Endothelial cell of umbilical vein (primary cell): ENCODE results near the gene FLVCR2. TPM values are rescaled to one million over a fixed set of nuclear protein-coding genes. Genes with fewer than 3 reads are reported as not detected.

Experiments
- BruUV-seq: library from RNA; stranded (reverse); fragments of 400-500 nt; replicated peaks from 2 replicates; lab custom pipeline; 2021; lab: Mats Ljungman, UMichigan
- CTCF ChIA-PET: fragments of 300-600, 350-600 bp; sonication (Branson Sonifier 250); formaldehyde crosslinking; loops from one replicate; lab custom pipeline; 2021; ENCODE audit warnings: antibody characterized with exemption, inconsistent platforms; lab: Charles Lee
- POLR2A ChIA-PET: fragments of 300-600, 350-600 bp; sonication (Branson Sonifier 250); formaldehyde crosslinking; loops from one replicate; lab custom pipeline; 2021; ENCODE audit warnings: antibody characterized with exemption, inconsistent platforms; lab: Charles Lee
- DNase-seq: peaks from one replicate; pipeline ENCODE4 v3.0.0-alpha.2; 2011; ENCODE audit warnings: low read depth, low spot score
- FAIRE-seq: peaks from 2 replicates; lab custom pipeline; 2011; peaks lifted over from hg19 to GRCh38; lab: Jason Lieb, UNC
- H2AFZ ChIP-seq: 2 replicates; pipeline ENCODE4 v1.6.0; 2012; ENCODE audit warnings: low read depth, low read length, control low read depth, inconsistent platforms
- H3K27ac ChIP-seq: 2 replicates; pipeline ENCODE4 v1.5.1; 2011; ENCODE audit warnings: low read depth, mild to moderate bottlenecking, control low read depth, low read length, moderate library complexity; ENCODE audit not compliant: insufficient read depth
- H3K27me3 ChIP-seq, 2 experiments: 2 replicates each; pipeline versions ENCODE4 v1.6.0 to v1.6.1; 2011; ENCODE audit warnings: low read length in 2 of 2, mixed read lengths in 1 of 2; ENCODE audit not compliant: control insufficient read depth in 2 of 2, insufficient read depth in 2 of 2
- H3K36me3 ChIP-seq, 2 experiments: 2 replicates in 1 of 2; 3 replicates in 1 of 2; pipeline ENCODE4 v1.5.1; 2011; ENCODE audit warnings: low read length in 2 of 2, mild to moderate bottlenecking in 1 of 2, moderate library complexity in 1 of 2; ENCODE audit not compliant: control insufficient read depth in 2 of 2, insufficient read depth in 2 of 2; ENCODE audit errors: extremely low read depth in 1 of 2
- H3K4me1 ChIP-seq: 3 replicates; pipeline ENCODE4 v1.5.1; 2011; ENCODE audit warnings: mild to moderate bottlenecking, low read length; ENCODE audit not compliant: control insufficient read depth, insufficient read depth; ENCODE audit errors: extremely low read depth
- H3K4me2 ChIP-seq: 2 replicates; pipeline ENCODE4 v1.6.1; 2011; ENCODE audit warnings: low read length, control low read depth, mixed read lengths; ENCODE audit not compliant: insufficient read depth
- H3K4me3 ChIP-seq, 3 experiments: fragments of 200-600 bp in 1 of 3; sonication (generic), shearing (Covaris generic) in 1 of 3; replicated peaks in 1 of 3; 2 replicates each; pipeline ENCODE4 v1.5.1; 2011 to 2016; ENCODE audit warnings: control low read depth in 3 of 3, low read length in 3 of 3, mild to moderate bottlenecking in 2 of 3, inconsistent platforms in 1 of 3, low read depth in 1 of 3, moderate library complexity in 1 of 3; ENCODE audit not compliant: insufficient read depth in 1 of 3
- H3K79me2 ChIP-seq: 2 replicates; pipeline ENCODE4 v1.6.0; 2012; ENCODE audit warnings: low read length, inconsistent platforms; ENCODE audit not compliant: control insufficient read depth, insufficient read depth
- H3K9ac ChIP-seq: replicated peaks from 2 replicates; pipeline ENCODE3; 2011; ENCODE audit warnings: low read length, control low read depth; ENCODE audit not compliant: insufficient read depth; ENCODE audit errors: extremely low read depth
- H3K9me1 ChIP-seq: replicated peaks from 3 replicates; pipeline ENCODE4 v1.6.0; 2011; ENCODE audit warnings: mild to moderate bottlenecking, low read length; ENCODE audit not compliant: control insufficient read depth, insufficient read depth; ENCODE audit errors: extremely low read depth
- H3K9me3 ChIP-seq: replicated peaks from 2 replicates; pipeline ENCODE4 v1.5.1; 2012; ENCODE audit warnings: low read length, inconsistent platforms; ENCODE audit not compliant: control insufficient read depth, insufficient read depth
- H4K20me1 ChIP-seq: replicated peaks from 2 replicates; pipeline ENCODE3; 2011; ENCODE audit warnings: mild to moderate bottlenecking, low read length; ENCODE audit not compliant: control insufficient read depth, insufficient read depth; ENCODE audit errors: extremely low read depth
- CTCF ChIP-seq, 2 donors: IDR thresholded peaks; 1 replicate in 1 of 2; 2 replicates in 1 of 2; pipeline ENCODE4 v1.5.1; 2011; ENCODE audit warnings: low read length in 2 of 2, mild to moderate bottlenecking in 2 of 2, moderate library complexity in 2 of 2, control low read depth in 1 of 2, inconsistent platforms in 1 of 2, low read depth in 1 of 2; ENCODE audit not compliant: insufficient read depth in 1 of 2; ENCODE audit errors: extremely low read depth in 1 of 2
- EZH2 ChIP-seq: IDR thresholded peaks from 2 replicates; pipeline ENCODE4 v1.6.1; 2012; ENCODE audit warnings: borderline replicate concordance, low read depth, mild to moderate bottlenecking, moderate library complexity, low read length, inconsistent platforms; ENCODE audit not compliant: severe bottlenecking
- FOS ChIP-seq: IDR thresholded peaks from 2 replicates; pipeline ENCODE4 v1.6.1; 2011; ENCODE audit warnings: mild to moderate bottlenecking, low read length, moderate library complexity, borderline replicate concordance; ENCODE audit not compliant: insufficient read depth
- JUN ChIP-seq: IDR thresholded peaks from 2 replicates; pipeline ENCODE4 v1.6.1; 2011; ENCODE audit warnings: borderline replicate concordance, low read depth; ENCODE audit not compliant: insufficient read length, insufficient read depth
- MAX ChIP-seq: IDR thresholded peaks from 2 replicates; pipeline ENCODE4 v1.6.1; 2011; ENCODE audit not compliant: insufficient read depth, insufficient read length
- MYC ChIP-seq: IDR thresholded peaks from one replicate; pipeline ENCODE4 v1.6.1; 2011; ENCODE audit warnings: mild to moderate bottlenecking, low read depth, low read length
- POLR2AphosphoS5 ChIP-seq: IDR thresholded peaks from 2 replicates; pipeline ENCODE4 v1.6.1; 2012; ENCODE audit warnings: low read depth, mild to moderate bottlenecking, control low read depth, low read length, moderate library complexity; ENCODE audit not compliant: insufficient read depth
- dilution Hi-C: fragments of 300-500 bp; cut with MboI; formaldehyde crosslinking; loops from one replicate; pipeline ENCODE4 v1.15.0; 2019; ENCODE audit warnings: low sequenced_read_pairs; ENCODE audit not compliant: extremely low pct_ligation_motif_present
- intact Hi-C: fragments of 100-400 bp; cut with micrococcal nuclease; formaldehyde crosslinking; loops from one replicate; pipeline ENCODE4 v1.10.0; 2022
- polyA plus RNA-seq, 4 experiments: library from polyadenylated mRNA; depleted of rRNA in 3 of 4; stranded (reverse) in 3 of 4; unstranded in 1 of 4; fragments of >200 nt; gene quantifications; 2 replicates each; pipeline versions ENCODE4 v1.2.1 to v1.2.3, GENCODE V29; 2011 to 2012; ENCODE audit warnings: missing spikeins in 1 of 4
- total RNA-seq: library from RNA; stranded (reverse); gene quantifications from 2 replicates; pipeline ENCODE4 v1.2.3, GENCODE V29; 2021

FLVCR2 gene
- total and polyA plus RNA-seq, 2 donors (not counting 3 experiments of a cell fraction or from before 2014, with no cell fraction given), result 1.4 to 4.9 TPM

GRCh38 chr14:75589931-75590330 lies 11.5 kb downstream of the FLVCR2 start:
- Histone ChIP-seq H3K9ac (no peak overlapping the region), H3K36me3 (no peaks in the 10 kb centered on the region), H3K9me1 (no peaks in the 10 kb centered on the region), H3K4me3 (no peak overlapping the region), H3K9me3 (no peaks in the 10 kb centered on the region), H3K27ac (no peak overlapping the region), H3K4me2 (no peak overlapping the region), H4K20me1 (no peaks in the 10 kb centered on the region), H3K4me1 (no peaks in the 10 kb centered on the region), H3K27me3 (peaks cover 6 to 12% of the 10 kb centered on the region in 2 experiments), H2AFZ (no peak overlapping the region), H3K79me2 (no peaks in the 10 kb centered on the region)
- TF ChIP-seq EZH2 (no peak), MYC (no peak), MAX (no peak), FOS (no peak)
- no peak for DNase-seq
- FAIRE-seq, result no peak
- ChIA-PET CTCF (interaction anchor here (0.9 to 1.6 kb wide), 2 partner anchors 64 to 101 kb away, joined by 4 to 6 read pairs; no protein-coding TSS in a partner anchor), POLR2A (no interaction called here)
- no TSS peak for BruUV-seq
- intact Hi-C loops, result no loop called here
- dilution Hi-C loops, result no loop called here

GRCh38 chr14:75591331-75591946 lies 13.0 kb downstream of the FLVCR2 start:
- DNase-seq (no peak), FAIRE-seq (no peak)
- H3K9me3 ChIP-seq, result no peaks in the 10 kb centered on the region
- POLR2A ChIA-PET, result no interaction called here
- no peaks in the 10 kb centered on the region for H3K4me1 ChIP-seq
- no peaks in the 10 kb centered on the region for H3K36me3 ChIP-seq
- H3K27me3 ChIP-seq, result peaks cover 8 to 9% of the 10 kb centered on the region in 2 experiments
- H3K27ac ChIP-seq, result no peak overlapping the region
- intact Hi-C loops (no loop called here), dilution Hi-C loops (no loop called here)
- H3K4me2 ChIP-seq, result no peak overlapping the region
- no TSS peak for BruUV-seq
- H3K79me2 ChIP-seq, result no peaks in the 10 kb centered on the region
- H3K4me3 ChIP-seq, result no peak overlapping the region
- H3K9ac ChIP-seq, result no peak overlapping the region
- CTCF ChIA-PET, result no interaction called here
- H3K9me1 ChIP-seq, result no peaks in the 10 kb centered on the region
- H2AFZ ChIP-seq, result no peak overlapping the region
- TF ChIP-seq MAX (no peak), POLR2AphosphoS5 (no peak), CTCF (IDR thresholded peaks at IDR 0.05; ENCODE audit: extremely low read depth in 1 of 2, insufficient read depth in 1 of 2, low read depth in 1 of 2, low read length in 2 of 2) (peak in 1 of 2 donors; percentile 7), JUN (no peak), EZH2 (no peak)
- H4K20me1 ChIP-seq, result no peaks in the 10 kb centered on the region
